ENCODE data around the gene FAM209A.
A peak's percentile ranks its signal among the peaks of the same experiment; 100 is the strongest.
"Not testable (repeated sequence)": the region's sequence is repeated elsewhere in the genome, so short reads cannot be mapped to it uniquely, and the experiment has no call there.

FAM209A gene

DNA sequence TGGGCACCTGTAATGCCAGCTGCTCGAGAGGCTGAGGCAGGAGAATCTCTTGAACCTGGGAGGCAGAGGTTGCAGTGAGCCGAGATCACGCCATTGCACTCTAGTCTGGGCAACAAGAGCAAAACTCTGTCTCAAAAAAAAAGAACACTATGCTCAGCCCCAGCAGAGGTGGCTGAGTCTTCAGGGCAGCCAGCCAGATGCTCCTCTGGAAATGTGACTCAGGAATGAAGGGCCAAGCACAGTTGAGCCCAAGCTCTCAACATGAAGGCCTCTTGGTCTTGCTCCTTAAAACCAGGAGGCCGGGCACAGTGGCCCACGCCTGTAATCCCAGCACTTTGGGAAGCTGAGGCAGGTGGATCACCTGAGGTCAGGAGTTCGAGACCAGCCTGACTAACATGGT lies 40.0 kb downstream of the FAM209A start:
- DNase-seq (ENCODE audit: low spot score in 2 of 2); H3K36me3 ChIP-seq (replicated peaks); H3K4me3 ChIP-seq; H3K27me3 ChIP-seq (ENCODE audit: low read depth); in situ Hi-C loops (cut with MboI; ENCODE audit: low sequenced_read_pairs); H3K9me3 ChIP-seq: not testable (repeated sequence)
- H3K4me1 ChIP-seq, result peaks cover 13% of the 10 kb centered on the region

DNA sequence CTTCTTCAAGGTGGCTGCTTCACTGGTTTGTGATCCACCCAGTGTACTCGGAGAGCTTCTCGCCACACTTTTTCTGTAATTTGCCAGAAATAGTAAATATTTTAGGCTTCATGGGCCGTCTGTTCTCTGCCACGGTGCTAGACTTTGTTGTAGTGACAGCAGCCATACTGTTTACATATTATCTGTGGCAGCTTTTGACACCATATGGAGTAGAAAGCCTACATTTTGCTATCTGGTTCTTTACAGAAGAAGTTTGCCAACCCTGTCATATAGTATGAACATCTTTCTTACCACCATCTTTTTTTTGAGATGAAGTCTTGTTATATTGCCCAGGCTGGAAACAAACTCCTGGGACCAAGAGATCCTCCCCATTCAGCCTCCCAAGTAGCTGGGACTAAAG lies 41.0 kb downstream of the FAM209A start:
- no peaks in the 10 kb centered on the region for H3K9me3 ChIP-seq
- H3K36me3 ChIP-seq (replicated peaks), result no peaks in the 10 kb centered on the region
- no peak overlapping the region for H3K4me3 ChIP-seq
- no peak for DNase-seq (ENCODE audit: low spot score in 2 of 2)
- H3K27me3 ChIP-seq (ENCODE audit: low read depth), result no peaks in the 10 kb centered on the region
- H3K4me1 ChIP-seq, result peaks cover 13% of the 10 kb centered on the region
- in situ Hi-C loops (cut with MboI; ENCODE audit: low sequenced_read_pairs), result no loop called here

- in situ Hi-C loops (cut with MboI; ENCODE audit: low sequenced_read_pairs), result no loop called here
- Histone ChIP-seq H3K4me3 (no peak overlapping the region), H3K36me3 (replicated peaks) (no peaks in the 10 kb centered on the region), H3K27me3 (ENCODE audit: low read depth) (no peaks in the 10 kb centered on the region), H3K4me1 (peaks cover 13% of the 10 kb centered on the region), H3K9me3 (peaks cover 3% of the 10 kb centered on the region; the same call in 1 of the 2 replicates)
- DNase-seq (ENCODE audit: low spot score in 2 of 2), result peak; percentile 87 to 98
Measured at GRCh38 chr20:56566621-56567020, 42.1 kb downstream of the FAM209A start.

- Histone ChIP-seq H3K27me3 (ENCODE audit: low read depth) (no peaks in the 10 kb centered on the region), H3K9me3 (peaks cover 3% of the 10 kb centered on the region; the same call in 1 of the 2 replicates), H3K4me1 (peaks cover 16% of the 10 kb centered on the region), H3K4me3 (no peak overlapping the region), H3K36me3 (replicated peaks) (no peaks in the 10 kb centered on the region)
- in situ Hi-C loops (cut with MboI; ENCODE audit: low sequenced_read_pairs), result no loop called here
- no peak for DNase-seq (ENCODE audit: low spot score in 2 of 2)
Measured at GRCh38 chr20:56570832-56571231, 46.3 kb downstream of the FAM209A start.

- no peaks in the 10 kb centered on the region for H3K36me3 ChIP-seq (replicated peaks)
- H3K27me3 ChIP-seq (ENCODE audit: low read depth), result no peaks in the 10 kb centered on the region
- in situ Hi-C loops (cut with MboI; ENCODE audit: low sequenced_read_pairs), result no loop called here
- no peak overlapping the region for H3K4me3 ChIP-seq
- peaks cover 3% of the 10 kb centered on the region; the same call in 1 of the 2 replicates for H3K9me3 ChIP-seq
- peaks cover 6% of the 10 kb centered on the region; the same call in 1 of the 2 replicates for H3K4me1 ChIP-seq
- DNase-seq (ENCODE audit: low spot score in 2 of 2), result no peak
Measured at GRCh38 chr20:56572172-56572571, 47.6 kb downstream of the FAM209A start.

DNA sequence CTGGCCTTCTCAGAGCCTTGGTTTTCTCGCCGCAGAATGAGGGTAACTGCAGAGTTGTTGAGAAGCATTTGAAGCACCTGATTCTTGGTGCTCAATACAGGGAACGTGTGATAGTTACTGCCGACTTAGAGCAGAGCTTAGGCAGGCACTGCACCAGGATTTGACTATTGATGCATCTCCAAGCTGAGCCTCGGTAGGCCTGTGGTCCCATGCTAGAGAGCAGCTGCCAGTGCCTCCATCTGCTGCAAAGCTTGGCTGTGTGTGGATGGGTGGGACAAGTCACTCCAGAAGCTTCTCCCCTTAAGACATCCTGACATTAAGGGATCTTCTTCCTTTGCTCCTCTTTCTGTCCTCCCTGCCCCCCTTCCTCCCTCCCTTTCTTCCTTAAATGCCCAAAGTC lies 49.4 kb downstream of the FAM209A start:
- no peak for DNase-seq (ENCODE audit: low spot score in 2 of 2)
- Histone ChIP-seq H3K9me3 (peaks cover 3% of the 10 kb centered on the region; the same call in 1 of the 2 replicates), H3K4me3 (no peak overlapping the region), H3K4me1 (0 out of 2 replicates have a peak, but pooled peaks cover 3% of the 10 kb centered on the region), H3K36me3 (replicated peaks) (no peaks in the 10 kb centered on the region), H3K27me3 (ENCODE audit: low read depth) (no peaks in the 10 kb centered on the region)
- in situ Hi-C loops (cut with MboI; ENCODE audit: low sequenced_read_pairs), result no loop called here

GRCh38 chr20:56574531-56575142 lies 50.1 kb downstream of the FAM209A start:
- Histone ChIP-seq H3K27me3 (ENCODE audit: low read depth) (no peaks in the 10 kb centered on the region), H3K4me3 (no peak overlapping the region), H3K36me3 (replicated peaks) (no peaks in the 10 kb centered on the region), H3K9me3 (peaks cover 3% of the 10 kb centered on the region; the same call in 1 of the 2 replicates), H3K4me1 (0 out of 2 replicates have a peak, but pooled peaks cover 3% of the 10 kb centered on the region)
- no peak for DNase-seq (ENCODE audit: low spot score in 2 of 2)
- in situ Hi-C loops (cut with MboI; ENCODE audit: low sequenced_read_pairs), result no loop called here

- H3K36me3 ChIP-seq (replicated peaks), result no peaks in the 10 kb centered on the region
- in situ Hi-C loops (cut with MboI; ENCODE audit: low sequenced_read_pairs), result no loop called here
- H3K4me3 ChIP-seq, result no peak overlapping the region
- 0 out of 2 replicates have a peak, but pooled peaks cover 3% of the 10 kb centered on the region for H3K4me1 ChIP-seq
- peaks cover 3% of the 10 kb centered on the region; the same call in 1 of the 2 replicates for H3K9me3 ChIP-seq
- DNase-seq (ENCODE audit: low spot score in 2 of 2), result no peak
- H3K27me3 ChIP-seq (ENCODE audit: low read depth), result no peaks in the 10 kb centered on the region
Measured at GRCh38 chr20:56575157-56575556, 50.6 kb downstream of the FAM209A start.

All from HAP-1 (cell line).